GM21367 (cell line): ENCODE measurements around the gene RUFY3.
"Not testable (repeated sequence)": the region's sequence is repeated elsewhere in the genome, so short reads cannot be mapped to it uniquely, and the experiment has no call there.

ENCODE experiments used
- ATAC-seq: cut with Tn5 transposase; IDR thresholded peaks from one replicate; pipeline ENCODE4 v1.9.1; 2021; ENCODE audit not compliant: unreplicated experiment

RUFY3 gene

DNA sequence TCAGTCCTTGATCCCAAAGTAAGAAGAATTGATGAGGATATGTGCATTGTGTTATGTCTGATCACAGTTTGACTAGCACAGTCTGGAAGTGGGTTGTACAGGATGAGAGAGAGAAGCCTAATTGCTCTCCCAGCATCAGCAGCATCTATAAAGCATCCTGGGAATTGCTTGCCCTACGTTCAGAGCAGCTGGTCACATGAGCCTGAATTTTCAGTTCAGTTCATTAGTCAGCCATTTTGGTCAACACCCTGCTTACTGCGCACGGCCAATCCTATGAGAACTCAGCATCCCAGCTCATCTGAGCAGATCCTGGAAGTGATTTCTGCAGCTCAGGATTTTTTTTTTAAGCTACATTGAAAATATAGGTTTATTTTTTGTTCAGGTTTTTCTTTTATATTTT lies at the start of gene RUFY3:
Gene RUFY3 (plus strand): TSS at position 218 of the 400 bp plus-strand sequence. CDS start 610 bp downstream, outside the sequence.
- no peak for ATAC-seq

DNA sequence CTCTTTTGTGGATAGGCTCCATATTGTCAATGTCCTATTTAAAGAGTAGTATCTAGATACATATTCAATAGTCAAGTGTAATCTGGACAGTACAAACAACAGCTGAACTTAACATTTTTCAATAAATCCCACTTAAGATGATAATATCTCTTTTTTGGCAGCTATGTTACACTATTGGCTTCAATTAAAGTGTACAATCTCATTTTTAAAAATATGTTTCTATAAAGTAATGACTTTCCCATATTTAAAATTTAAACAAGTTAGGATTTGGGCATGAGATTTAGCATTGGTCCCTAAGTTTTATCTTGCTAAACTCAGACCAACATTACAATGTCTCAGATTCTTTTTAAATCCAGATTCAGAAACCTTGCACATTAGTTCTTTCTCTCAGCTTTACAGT lies 47.6 kb upstream of the RUFY3 start:
- no peak for ATAC-seq

DNA sequence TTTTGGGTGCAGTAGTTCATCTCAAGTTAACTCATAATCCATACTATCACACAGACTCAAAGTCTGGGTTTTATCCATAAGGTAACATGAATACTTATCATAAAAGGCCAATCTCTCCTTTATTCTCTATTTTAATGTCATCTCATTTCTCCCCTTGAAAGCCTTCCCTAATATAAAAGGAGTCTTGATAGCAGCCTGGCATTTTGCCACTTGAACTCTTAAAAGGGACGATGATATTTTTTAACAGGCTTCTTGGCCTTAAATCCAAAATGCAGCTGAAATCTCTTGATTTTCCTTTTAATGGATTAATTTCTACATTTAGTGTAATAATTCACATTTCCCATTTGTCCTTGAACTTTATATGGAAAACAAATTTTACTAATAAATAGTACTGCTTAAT lies 47.0 kb upstream of the RUFY3 start:
- no peak for ATAC-seq

GRCh38 chr4:70676554-70677090 lies 45.1 kb upstream of the RUFY3 start:
- no peak for ATAC-seq

DNA sequence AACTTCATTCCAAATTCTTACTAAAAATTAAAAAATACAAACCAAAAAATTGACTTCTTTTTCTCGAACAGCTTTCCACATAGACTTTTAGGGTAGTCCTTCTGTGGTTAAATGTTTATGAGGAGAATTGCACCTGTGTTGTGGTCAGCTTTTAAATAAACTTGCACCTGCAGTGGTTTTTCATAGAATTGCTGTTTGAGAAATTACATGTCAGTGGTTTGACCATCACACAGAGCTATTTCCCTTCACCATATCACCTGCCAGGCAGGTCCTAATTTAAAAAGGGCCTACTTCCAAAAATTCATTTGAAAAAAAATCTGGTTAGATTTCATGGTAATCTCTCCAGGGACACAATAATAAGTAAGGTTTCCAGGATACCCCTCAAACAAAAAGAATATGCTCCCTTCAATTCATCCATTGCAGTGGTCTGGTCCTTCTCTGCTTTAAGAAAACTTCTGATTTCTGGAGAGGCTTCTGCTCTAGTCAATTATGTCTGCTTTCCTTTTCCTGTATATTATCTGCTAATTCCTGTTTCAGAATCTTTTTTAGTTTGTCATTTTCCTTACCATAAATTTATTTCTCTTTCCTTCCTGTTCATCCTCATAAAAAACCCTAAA lies 43.3 kb upstream of the RUFY3 start:
- ATAC-seq = peak; percentile 67

GRCh38 chr4:70680934-70681333 lies 40.8 kb upstream of the RUFY3 start:
- no peak for ATAC-seq

DNA sequence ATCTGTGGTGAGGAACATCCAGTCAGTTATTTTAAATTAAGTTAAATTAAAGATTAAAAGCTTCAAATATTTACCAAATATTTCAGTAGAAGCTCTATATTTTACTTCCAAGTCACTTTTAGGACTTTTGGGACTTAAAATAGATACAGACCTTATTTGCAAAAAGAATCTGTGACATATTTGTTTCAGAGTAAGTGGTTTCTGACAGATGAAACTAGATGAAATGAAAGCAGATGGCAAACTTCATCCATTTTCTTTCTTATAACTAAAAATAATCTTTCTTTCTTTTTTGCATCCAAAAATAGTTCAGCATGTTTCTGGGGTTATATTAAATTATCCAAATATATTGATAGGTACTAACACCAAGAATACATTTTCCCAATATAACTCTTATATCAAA lies 40.1 kb upstream of the RUFY3 start:
- peak; percentile 38 for ATAC-seq

DNA sequence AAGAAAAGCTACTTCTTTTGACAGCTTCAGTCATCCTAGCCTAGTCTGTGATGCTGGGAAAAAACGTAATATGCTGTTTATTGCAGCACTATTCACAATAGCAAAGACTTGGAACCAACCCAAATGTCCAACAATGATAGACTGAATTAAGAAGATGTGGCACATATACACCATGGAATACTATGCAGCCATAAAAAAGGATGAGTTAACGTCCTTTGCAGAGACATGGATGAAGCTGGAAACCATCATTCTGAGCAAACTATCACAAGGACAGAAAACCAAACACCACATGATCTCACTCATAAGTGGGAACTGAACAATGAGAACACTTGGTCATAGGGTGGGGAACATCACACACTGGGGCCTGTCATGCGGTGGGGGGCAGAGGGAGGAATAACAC lies 39.6 kb upstream of the RUFY3 start:
- not testable (repeated sequence) for ATAC-seq

GRCh38 chr4:70687392-70687791 lies 34.4 kb upstream of the RUFY3 start:
- ATAC-seq = no peak

GRCh38 chr4:70687821-70688794 lies 33.7 kb upstream of the RUFY3 start, which contains the start of gene UTP3:
Gene UTP3 (plus strand): TSS chr4:70688532. CDS start chr4:70688678, 146 bp downstream.
- ATAC-seq = peak; percentile 90

DNA sequence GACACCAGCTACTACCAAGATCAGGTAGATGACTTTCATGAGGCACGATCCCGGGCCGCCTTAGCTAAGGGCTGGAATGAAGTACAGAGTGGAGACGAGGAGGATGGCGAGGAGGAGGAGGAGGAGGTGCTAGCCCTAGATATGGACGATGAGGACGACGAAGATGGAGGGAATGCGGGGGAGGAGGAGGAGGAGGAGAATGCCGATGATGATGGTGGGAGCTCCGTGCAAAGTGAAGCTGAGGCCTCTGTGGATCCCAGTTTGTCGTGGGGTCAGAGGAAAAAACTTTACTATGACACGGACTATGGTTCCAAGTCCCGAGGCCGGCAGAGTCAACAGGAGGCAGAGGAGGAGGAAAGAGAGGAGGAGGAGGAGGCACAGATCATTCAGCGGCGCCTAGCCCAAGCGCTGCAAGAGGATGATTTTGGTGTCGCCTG lies 33.0 kb upstream of the RUFY3 start:
- ATAC-seq = no peak

DNA sequence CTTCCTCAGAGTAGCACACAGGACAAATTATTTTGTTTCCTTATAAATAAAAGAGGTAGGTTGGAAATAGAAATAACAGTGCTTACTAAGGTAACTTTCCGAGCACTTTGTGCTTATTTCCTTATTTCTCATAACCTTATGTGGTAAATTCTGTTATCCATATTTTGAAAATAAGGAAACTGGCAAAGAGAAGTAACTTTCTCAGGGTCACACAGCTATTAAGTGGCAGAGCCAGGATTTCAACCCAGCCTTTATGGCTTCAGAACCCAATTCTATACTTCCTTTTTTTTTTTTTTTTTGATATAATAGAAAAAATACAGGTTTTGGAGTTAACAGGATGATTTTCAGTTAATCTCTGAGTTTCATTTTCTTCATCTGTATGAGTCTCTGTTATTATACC lies 30.1 kb upstream of the RUFY3 start:
- no peak for ATAC-seq

- not testable (repeated sequence) for ATAC-seq
Observed at GRCh38 chr4:70694633-70695032, 27.1 kb upstream of the RUFY3 start.

DNA sequence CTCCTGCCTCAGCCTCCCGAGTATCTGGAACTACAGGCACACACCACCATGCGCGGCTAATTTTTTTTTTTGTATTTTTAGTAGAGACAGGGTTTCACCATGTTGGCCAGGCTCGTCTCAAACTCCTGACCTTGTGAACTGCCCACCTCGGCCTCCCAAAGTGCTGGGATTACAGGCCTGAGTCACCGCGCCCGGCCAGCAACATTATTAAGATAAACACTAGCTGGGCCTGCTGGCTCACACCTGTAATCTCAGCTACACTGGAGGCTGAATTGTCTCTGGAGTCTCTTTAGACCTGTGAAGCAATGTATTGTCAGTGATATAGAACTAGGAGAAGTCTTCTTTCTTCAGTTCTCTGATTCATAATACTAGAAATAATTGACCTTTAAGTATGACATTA lies 23.3 kb upstream of the RUFY3 start:
- ATAC-seq = not testable (repeated sequence)

DNA sequence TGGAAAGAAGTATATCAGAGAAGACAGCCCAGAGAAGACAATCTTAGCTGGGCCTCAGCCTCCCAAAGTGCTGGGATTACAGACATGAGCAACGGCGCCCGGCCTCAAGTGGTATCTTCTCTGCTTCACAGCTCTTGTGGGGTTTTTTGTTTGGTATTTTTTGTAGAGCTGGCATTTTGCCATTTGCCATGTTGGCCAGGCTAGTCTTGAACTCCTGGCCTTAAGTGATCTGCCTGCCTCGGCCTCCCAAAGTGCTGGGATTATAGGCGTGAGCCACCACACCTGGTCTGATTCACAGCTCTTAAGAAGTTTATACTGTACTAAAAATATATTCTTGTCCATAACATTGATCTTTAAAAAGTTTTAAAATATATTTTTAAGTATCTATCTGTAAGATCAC lies 21.1 kb upstream of the RUFY3 start:
- no peak for ATAC-seq

- ATAC-seq = no peak
Observed at GRCh38 chr4:70701271-70701670, 20.5 kb upstream of the RUFY3 start.

DNA sequence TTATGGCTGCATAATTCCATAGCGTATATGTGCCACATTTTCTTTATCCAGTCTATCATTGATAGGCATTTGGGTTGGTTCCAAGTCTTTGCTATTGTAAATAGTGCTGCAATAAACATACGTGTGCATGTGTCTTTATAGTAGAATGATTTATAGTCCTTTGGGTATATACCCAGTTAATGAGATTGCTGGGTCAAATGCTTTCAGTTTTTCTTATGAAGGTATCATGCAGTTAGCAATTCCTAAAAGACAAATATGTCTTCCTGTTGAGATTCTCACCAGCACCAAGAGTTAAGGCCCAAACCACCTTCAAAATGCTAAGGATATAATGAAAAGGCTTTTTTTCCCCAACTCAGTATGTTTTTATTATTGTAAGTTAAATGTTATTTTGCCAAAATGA lies 19.2 kb upstream of the RUFY3 start:
- ATAC-seq = not testable (repeated sequence)

DNA sequence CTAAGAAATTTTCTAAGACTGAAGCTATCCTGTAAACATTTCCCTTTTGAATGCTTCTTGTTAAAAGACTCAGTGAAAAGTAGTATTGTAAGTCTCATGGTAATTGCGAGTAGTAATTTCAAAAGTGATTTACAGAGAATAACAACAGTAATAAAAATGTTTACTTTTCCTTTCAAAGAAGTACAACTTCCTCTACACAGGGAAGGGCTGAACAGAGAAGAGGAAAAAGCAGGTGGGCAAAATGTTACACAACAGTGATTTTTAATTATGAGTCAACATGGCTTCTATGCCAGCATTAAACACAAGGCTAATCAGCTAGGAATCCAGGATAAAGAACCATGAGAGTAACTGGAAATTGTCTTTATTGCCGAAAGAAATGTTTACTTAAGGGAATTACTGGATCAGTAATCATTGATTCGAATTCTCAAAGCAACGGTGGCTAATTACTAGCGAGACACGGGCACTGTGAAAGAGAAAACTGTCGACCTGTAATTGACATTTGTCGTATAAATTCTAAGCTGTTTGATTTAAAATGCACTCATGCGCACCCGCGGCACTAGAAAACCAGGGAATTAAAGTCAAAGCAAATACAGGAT lies 18.0 kb upstream of the RUFY3 start:
- ATAC-seq = no peak

GRCh38 chr4:70704215-70704930 lies 17.4 kb upstream of the RUFY3 start:
- ATAC-seq = peak; percentile 61

GRCh38 chr4:70704931-70705182 lies 16.9 kb upstream of the RUFY3 start:
- peak; percentile 29 for ATAC-seq
